Measurements from ENCODE around the gene CHD5.

CHD5 gene

DNA sequence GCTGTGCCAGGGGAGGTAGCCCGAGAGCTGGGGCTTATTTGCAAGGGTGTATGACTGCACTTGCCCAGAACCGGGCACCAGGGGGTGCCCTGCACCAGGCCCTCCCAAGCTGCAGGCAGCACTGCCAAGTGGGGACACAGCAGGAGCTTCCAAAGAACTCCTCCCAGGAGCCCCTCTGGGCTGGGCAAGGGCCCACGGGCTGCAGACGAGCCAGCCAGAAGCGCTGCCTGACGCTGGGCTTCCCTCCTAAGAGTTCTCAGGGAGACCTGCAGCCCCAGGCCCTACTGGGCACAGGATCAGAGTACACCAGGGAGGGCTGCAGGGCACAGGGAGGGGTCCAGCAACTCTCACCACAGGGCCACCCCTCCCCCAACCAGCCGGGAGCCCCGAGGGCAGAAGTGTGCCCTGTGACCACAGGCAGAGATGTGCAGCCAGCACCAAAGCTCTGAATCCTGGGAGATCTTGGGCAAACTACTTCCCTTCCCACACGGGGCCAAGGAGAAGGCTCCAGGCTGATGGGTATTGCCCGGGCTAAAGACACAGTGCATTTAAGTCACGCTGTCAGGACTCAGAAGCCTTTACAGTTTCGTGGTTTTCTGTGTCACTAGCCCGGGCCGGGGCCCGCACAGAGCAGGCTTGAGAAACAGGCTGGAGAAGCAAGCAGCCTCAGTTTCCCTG, 71.0 kb downstream of the CHD5 start:
- DNase-seq: peak; percentile 16

GRCh38 chr1:6108476-6108875, 71.6 kb downstream of the CHD5 start:
- DNase-seq: no peak

GRCh38 chr1:6107409-6108356, 72.4 kb downstream of the CHD5 start:
- no peak for DNase-seq

- no peak for DNase-seq
These were observed 73.1 kb downstream of the CHD5 start for GRCh38 chr1:6106977-6107376.

DNA sequence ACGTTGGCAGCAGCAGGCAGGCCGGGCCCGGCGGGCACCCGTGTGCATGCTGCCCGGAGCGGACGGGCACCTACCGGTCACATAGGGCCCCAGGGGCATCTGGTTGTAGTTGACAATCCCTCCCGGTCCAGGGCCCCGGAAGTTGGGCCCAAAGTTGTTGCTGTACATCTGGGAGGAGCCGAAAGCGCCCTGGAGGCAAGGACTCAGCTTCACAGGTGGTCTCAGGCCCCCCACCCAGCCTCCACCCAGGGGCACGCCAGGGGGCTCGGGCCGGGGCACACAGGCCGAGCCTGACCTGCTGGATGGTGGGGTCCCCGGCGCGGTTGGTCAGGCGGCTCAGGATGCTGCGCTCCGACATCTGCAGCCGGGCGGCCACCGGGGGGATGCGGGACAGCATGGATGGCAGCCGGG, 73.8 kb downstream of the CHD5 start:
- no peak for DNase-seq

GRCh38 chr1:6105763-6106162, 74.4 kb downstream of the CHD5 start:
- peak; percentile 7 for DNase-seq

GRCh38 chr1:6105218-6105679, 74.9 kb downstream of the CHD5 start:
- peak; percentile 7 for DNase-seq

- peak; percentile 12 for DNase-seq
These were observed 75.5 kb downstream of the CHD5 start for GRCh38 chr1:6104631-6105030.

GRCh38 chr1:6103854-6104530, 76.1 kb downstream of the CHD5 start:
- no peak for DNase-seq

- DNase-seq: peak; percentile 25
These were observed 76.8 kb downstream of the CHD5 start for GRCh38 chr1:6103111-6103853.

DNA sequence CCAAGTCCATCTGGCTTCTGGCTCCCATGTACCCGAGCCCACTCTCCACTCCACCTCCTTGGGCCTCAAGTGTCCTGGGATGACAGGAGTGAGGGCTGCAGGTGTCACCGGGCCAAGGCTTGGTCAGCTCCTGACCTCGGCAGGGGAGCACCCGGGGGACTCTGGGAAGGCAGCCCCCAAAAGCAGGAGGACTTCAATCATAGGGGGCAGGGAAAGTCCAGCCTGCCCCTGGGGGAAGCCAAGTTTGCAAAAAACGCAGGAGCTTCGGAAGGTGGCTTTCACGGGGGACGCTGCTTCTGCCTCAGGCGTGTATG, 77.6 kb downstream of the CHD5 start:
- peak; percentile 8 for DNase-seq

- peak; percentile 11 for DNase-seq
These were observed 78.1 kb downstream of the CHD5 start for GRCh38 chr1:6101826-6102531.

DNA sequence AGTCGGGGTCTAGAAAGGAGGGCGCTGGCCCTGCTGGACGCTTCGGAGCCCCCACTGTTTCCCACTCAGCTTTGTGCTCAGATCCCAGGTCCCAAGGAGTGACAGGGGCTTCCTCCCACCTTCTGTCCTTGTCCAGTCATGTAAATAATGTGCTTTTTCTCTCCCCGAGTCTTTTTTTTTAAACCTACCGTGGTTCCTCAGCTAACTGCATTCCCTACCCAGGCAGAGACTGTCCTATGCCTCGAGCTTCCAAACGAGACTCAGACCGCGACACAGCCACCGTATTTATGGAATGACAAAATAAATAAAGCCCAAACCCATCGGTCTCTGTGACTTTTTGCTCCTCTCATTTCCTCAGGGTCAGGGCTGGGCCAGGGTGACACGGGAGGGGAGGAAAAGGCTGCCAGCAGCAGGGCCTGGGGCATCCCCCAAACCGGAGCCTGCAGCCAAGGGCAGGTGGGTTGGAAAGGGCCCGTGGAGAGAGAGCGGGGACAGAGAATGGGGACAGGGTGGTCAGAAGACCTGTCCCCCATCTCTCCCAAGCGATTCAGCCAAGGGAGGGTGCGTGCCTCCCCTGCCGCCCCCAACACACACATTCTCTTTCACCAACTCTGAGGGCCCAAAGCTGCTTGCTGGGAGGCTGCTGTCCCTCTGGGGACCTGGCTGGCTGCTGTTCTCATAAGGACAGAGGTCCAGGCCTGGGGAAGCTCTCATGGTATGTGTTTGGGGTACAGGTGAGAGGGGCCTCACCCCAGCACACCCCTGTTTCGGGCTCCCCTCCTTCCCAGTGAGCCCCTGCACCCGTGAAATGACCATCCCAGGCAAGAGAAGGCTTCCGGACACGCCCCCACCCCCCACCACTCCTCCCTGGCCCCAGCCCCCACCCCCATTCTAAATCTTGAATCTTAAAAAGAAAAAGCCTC, 79.0 kb downstream of the CHD5 start:
- peak; percentile 14 for DNase-seq

DNA sequence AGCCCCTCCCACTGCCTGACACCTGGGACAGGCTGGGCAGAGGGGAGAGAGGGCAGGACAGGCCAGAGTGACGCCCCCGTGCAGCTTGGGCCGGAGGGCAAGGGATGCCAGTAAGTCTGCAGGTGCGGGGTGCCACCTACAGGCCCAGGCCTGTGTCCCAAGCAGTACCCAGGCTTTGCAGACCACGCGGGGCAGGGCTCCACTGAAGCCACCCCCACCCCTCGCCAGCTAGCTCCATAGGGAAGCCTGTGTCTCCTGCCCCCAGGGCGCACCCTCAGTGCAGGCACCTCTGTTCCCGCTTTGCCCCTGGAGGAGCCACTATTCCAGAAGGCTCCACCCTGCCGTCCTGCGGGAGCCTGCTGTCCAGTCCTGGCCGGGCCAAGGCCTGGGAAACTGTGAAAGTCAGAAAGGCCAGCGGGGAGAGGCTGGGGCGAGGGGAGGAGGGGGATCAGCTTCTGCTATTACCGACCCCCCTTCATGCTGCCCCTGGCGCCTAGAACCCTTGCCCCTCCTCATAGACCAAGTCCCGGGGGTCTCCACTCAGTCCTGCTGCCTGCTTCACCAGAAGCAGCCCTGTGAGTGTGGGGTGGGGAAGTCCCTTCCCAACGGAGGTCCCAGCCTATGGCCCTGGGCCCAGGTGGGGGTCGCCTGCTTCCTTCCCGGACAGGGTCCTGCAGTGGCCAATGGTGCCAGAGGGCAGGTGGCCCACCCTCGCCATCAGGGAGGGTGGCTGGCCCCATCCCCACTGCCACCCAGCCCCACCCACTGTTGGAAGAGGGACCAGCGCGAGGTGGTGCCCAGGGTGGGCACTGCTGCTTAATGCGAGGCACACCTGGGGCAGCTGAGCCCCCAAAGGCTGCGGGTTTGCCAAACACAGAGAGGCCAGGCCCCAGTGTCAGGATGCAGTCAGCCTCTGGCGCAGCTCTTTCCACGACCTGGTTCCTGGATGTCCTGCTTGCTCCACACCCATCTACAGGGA, 80.0 kb downstream of the CHD5 start:
- peak; percentile 25 for DNase-seq

- DNase-seq: no peak
These were observed 80.8 kb downstream of the CHD5 start for GRCh38 chr1:6099297-6099696.

DNA sequence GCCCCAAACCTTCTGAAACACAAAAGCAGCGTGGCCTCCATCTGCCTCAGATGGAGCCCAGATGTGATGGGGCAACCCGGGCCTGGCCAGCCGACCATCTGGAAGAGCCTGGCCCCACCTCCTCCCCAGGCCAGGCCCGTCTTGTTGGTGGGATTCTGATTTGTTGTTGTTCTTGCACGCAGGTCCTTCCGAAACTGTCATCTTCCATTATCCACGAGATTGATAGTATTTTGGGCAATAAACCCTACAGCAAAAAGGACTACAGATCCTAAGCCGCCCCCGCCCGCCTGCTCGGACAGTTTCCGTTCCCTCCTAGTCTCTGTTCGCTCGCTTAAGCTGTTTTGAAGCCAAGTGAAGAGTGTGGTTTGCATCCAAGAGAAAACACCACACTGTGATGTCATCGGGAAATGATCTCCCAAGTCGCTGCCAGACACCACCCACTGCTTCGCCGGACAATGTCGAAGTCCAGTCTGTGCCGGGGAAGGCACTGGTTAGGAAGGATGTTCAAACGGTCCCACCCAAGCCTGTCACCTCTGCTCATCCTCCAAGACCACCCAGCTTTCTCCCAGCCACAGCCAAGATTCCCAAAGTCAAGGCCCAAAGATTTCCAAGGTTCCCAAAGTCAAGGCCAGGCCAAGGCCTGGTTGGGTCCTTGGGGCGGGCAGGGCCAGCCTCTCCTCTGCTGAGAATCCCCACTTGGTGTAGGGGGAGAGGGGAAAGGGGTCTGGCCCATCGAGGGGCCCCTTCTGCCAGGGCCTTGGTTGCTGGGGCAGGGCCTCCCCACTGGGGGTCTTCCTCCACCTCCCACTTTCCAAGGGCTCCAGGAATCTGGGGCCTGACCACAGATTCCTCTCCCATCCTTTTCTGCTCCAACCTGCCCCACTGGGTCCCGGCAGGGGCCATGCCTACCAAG, 81.6 kb downstream of the CHD5 start:
- peak; percentile 72 for DNase-seq

GRCh38 chr1:6097824-6098223, 82.3 kb downstream of the CHD5 start:
- no peak for DNase-seq

- peak; percentile 6 for DNase-seq
These were observed 83.0 kb downstream of the CHD5 start for GRCh38 chr1:6097117-6097595.

All from right hindlimb (tissue), 1 donor.